Amygdala (tissue), 56 donors: ENCODE data around the gene RAD51B.

ENCODE experiments used
- DNase-seq, 56 donors: peaks; one replicate each; lab custom pipeline; 2025; lab: John Stamatoyannopoulos, UW

The RAD51B gene

DNA sequence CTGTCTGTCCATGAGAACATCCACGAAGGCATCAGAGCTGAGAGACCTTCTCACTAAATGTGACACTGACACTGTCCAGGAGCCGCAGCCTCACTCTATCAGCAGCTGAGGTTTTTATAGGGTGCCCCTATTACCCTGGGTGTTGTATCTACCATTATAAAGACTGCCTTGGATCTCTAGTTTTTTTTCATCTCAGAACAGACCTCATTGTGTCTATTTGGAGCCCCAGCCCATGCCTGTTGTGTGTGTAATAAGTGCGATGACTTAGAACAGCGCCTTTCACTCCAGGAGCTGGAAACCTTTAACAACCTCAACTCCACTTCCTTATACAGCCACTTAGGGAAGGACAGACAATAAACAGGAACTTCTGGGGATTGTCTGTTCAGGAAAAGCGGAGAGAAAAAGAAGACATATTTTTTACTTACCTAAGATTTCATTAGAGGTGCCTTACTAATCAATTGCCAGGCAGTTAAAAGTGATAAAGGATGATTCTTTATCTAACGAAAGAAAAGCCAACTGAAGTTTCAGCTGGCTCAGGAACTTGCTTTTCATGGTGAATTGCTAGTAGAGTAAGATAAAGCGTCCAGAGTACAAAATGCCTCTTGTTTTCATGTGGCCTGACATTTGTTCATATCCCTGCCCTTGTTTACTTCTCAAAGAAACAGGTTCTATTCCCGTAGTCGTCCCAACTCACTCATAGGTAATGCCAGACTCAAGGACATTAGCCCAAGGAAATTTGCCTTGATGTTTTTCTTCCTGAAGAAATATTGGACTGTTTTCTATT, 420.6 kb downstream of the RAD51B start:
- DNase-seq: no peak

DNA sequence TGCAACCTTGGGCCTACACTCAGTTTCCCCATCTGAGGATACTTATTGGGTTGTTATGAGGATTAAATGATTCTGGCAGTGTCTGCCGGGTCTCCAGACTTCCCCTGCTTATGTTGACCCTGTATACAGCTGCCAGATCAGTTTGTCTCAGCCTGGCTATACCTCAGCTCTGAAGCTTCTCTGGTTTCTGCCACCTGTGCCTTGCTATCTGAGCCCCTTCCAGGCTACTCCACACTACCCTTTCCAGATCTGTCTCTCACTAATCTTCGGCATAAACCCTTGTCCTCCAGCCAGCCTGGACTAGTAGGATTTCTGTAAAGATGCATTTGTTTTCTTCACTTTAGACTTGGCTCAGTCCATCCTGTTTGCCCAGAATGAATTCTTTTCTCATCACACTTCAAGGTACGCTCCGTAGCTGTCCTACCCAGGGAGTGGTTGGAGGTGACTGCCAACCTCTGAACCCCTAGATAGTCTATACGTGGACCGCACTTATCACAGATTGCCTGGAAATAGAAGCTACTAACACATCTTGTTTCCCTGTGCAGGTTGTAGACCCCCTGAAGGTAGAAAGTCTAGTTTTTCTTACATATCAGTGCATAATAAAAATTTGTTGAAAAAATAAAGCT, 422.4 kb downstream of the RAD51B start:
- no peak for DNase-seq

DNA sequence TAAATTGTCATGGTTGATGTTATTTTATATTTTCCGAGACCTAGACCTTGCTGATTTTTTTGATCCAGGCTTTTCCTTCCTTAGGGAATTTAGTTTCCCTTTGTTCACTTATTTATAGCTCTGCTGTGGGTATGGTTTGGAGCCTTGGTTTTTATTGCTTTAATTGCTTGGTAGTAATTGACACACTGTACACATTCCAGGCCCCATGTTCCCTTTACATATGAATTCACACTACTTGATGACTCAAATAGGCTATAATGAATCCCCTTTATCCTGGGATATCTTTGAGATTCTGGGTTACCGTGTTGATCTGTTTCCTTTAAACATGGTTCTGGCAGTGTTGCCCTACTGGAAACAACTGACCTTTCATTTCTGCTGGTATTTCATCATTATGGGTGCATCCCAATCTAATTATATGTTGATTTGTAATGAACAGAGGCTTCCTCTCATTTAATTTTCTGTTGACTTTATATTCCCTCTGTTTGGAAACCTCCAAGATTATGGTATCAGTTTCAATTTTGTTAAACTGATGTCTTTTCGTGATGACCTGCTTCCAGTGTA, 424.0 kb downstream of the RAD51B start:
- no peak for DNase-seq

DNA sequence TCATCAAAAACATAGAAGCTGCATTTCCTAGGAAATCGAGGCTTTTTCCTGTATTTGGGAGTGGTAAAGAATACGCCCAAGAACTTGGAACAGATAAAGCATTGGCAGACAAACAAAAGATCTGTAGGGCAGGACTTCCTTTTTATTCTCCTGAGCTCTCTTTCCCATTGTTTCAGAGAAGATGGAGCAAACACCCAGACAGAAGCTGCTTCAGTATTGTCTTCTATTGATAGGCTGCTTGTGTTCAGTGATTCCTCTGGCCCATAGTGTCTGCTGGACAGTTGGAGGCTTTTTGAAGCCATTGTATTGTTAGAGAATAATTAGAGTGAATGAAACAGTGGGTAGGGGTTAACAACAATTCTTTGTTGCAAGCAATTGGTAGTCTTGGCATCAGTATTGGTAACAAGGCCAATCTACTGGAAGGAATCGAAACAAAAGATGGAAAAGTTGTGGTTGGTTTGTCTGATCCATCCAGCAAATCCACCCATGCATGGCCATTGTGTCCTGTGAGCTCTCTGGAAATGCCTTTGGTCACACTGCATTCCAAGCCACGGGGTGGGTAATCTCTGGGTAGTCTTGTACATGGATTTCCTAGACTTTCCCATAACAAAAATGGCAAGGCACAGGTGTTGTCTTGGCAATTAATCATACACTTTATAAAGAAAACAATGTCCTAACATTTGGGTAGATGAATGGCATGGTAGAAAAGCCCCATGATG, 424.8 kb downstream of the RAD51B start:
- DNase-seq: no peak

DNA sequence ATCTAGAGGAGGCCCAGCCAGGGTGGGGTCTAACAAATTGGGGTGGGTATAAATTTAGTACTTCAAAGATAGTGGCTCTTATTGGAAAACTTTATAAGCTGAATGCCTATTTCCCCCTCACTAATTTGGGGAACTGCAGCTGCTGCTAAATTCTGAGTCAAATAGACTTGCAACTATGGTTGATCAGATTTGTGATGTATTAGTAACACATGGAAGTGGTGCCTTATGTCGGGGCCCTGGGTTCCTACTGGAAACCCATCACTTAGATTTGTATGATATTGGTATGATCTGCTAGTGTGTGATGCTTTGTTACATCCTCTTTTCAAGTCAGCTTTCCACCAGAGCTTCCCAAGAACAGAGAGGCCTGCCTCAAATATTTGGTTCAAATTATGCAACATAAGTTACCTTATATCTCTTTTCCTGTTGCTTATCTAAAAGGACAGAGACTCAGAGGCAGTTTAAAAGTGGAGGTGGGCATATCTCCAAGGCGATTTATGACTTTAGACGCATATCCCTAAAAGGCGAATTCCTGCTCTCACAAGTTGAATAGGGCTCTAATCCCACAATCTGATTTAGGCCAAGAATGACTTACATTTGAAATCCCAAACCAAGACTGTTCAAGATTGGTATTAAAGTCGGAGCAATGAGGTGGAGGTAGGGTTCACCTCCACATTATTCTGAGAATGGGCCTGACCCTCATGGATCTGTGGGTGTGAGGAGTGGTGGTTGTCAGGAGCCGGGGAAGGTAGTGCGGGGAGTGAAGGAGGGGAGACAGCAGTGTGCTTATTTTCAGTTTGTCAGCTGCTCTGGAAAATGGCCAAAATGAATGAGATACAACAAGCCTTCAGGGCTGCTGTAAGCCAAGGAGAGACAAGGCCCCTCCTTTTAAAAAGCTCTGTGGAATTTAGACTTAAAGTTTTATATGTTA, 425.8 kb downstream of the RAD51B start:
- peak in 1 of 56 donors; percentile 10 for DNase-seq

DNA sequence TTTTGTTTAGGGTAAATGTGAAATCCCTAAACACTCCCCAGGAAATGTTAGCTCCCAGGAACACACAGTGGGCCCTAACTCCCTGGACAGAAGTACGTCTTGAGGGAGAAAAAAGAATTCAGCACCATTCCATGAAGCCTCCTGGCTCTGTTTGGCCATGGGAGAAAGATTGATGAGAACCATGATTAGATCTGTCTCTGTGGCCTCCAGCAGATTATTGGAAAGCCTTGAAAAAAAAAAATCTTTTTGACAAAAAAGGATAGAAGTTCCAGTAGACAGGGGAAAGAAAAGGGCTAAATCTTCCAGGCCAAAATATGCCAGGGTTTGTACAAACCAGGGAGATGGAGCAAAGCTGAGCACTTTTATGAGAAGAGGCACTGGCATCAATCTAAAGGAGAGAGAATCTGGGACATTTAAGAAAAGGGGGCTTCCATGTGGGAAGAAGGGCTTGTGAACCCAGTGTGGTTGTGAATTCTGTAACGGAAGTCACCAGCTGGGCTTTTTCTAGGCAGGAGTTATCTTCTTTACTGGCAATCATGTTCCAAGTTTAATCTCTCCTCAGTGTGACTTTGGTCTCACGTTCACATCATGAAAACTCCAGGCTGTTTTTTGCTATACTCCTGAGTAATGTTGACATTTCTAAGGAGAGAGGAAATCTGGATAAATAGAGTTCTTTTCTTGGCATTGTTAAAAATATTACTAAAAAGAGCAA, 426.7 kb downstream of the RAD51B start:
- no peak for DNase-seq

DNA sequence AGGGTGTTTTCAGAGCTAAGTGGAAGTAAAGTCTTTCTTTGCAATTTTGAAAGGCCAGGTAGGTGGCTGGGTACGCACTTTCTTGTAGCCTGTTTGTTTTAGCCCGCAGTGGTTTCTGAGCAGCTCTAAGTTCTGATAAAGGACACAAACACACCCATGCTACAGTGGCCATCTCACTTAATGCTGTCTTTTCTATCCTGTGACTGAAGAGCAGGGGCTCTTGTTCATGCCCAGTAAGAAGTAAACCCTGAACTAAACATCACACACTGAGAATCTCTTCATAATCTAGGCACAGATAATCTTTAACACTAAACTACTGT, 427.2 kb downstream of the RAD51B start:
- no peak for DNase-seq

DNA sequence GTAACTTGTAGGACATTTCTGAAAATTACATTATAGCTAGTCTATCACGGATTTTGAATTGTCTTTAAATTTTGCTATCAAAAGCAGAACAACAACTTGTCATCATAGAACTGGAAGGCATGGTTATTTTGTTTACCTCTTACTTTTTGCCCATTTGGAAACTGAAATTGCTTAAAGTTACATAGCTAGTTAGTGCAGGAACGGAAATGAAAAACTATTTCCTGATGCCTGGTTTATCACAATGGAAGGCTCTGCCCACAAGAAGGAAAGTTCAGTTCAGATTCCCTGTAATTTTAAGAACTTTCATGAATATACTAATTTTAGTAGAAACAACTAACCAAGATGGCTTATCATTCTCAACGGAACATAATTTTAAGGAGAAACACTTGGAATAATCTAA, 427.7 kb downstream of the RAD51B start:
- DNase-seq: no peak

DNA sequence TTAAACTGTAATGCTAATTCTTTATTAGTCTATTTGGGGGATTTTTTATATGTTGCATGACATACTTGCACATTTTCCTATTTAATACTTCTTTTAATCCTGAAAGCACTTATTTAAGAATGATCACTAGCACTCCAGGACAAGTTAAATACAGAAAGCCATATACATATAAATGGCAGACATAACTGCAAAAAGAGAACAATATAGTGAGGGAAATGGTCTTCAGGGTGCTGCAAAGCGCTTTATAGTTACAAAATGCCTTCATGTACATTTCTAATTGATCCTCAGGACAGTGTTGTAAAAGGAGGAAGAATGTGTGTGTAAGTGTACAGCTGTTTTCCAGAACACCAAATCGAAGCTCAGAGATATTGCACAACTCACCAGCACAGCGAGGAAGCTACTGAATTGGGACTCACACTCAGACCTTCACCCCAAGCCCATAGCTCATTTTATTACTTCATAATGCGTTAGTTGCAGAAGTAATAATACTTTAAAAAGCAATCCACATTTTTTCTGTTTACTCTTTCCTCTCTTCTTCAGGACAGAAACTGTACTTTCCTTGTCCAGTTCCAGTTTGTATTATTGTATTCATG, 428.2 kb downstream of the RAD51B start:
- no peak for DNase-seq

DNA sequence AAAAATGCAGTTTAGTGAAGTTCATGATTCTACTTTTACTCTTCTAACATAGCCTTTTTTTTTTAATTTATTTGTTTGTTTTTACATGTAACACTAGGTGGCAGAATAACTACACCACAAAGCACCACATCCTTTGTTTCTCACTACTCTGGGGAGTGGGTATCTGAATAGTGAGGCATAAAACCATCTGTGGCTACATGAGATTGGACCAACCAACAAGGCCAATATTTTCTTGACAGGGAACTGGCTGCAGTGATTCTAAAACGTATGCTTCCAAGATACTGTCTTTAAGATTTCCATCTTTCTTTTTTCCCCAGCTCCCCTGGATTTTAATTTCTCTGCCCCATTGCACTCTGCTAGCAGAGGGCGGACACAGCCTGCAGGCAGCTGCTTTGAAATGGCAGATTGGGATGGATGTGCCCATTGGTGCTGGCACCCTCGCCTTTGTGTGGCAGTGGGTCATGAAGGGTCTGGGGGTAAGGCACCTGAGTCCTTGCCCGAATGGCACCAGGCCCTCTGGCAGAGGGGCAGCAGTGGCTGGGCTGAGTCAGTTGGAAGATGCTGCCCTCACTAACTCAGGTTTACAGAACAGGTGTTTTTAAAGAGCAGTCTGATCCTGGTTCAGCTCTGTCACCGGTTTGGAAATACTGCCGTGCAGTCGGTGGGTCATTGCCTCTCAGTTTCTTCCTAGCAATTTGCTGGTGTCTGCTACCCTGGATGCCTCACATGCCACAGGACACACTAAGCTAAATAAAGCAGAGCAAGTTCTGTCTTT, 429.1 kb downstream of the RAD51B start:
- DNase-seq: peak in 6 of 56 donors; percentile 2 to 34 (median 18)

DNA sequence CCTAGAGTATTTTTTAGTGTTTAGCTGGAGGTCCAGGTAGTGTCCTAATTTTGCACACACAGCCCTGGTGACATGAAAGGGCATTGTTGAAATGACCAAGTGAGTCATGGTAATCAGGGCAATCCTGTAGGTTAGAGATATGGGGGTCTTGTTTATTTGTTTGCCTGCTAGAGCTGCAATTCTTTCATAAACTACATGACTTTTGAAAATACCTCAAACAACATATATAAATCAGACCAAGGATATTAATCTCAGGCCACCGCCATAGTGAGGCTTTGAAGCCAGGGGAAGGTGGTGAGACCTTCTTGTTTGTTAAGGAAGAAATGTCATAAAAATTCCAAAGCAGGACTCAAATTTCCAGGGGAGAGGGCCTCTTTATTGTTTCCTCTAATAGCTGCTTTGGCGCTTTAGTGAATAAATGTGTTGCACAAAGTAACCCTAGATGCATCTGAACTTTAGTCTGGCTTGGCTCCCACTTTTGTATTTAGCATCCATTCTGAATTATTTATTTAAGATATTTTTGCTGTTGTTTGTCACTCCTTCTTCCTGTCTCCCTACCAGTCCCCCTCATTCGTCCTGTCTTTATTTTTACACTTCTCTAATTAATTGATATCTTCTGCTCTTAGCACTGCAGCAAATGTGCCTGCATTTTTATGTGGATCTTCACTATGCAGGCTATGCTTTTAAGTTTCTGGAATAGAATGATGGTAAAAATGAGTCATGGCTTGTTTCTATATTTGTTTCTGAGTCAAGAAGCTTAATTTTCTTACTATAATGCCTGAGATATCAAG, 430.3 kb downstream of the RAD51B start:
- DNase-seq: no peak

DNA sequence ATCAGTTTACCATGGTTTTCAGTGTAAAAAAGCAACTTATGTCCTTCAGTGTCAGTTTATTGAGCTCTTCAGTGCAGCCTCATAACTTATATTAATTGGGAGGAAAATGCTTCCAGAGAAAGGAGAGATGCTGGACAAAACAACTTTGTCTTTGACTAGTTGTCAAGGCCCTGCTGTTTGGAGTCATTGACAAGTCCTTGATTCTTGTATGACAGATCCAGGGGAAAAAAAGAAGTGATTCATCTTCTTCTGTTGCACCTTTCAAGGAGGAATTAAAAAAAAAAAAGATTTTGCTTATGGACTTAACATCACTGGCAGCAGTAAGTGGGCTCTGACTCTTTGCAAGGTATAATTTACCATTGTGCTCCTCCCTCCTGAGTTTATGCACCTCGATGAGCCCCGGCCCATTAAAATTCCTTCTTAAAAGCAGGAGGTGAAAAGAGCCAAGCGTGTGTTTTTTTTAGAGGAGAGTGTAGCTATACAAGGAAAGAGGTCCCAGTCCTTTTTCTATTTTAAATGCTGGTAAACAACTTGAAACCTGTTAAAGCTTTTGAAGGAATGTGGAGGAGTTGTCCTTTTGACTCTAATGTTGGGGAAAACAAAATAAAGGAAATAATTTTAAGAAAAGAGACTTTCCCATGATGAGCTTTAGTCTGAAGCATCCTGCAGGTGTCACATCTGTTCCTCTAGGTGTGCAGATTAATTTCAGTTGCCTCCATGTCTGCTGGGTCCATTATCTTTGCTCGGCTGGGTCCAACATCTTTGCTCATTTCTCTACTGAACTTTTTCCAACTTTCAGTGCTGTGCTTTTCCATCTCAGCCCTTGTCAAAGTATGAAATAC, 431.6 kb downstream of the RAD51B start:
- DNase-seq: no peak

DNA sequence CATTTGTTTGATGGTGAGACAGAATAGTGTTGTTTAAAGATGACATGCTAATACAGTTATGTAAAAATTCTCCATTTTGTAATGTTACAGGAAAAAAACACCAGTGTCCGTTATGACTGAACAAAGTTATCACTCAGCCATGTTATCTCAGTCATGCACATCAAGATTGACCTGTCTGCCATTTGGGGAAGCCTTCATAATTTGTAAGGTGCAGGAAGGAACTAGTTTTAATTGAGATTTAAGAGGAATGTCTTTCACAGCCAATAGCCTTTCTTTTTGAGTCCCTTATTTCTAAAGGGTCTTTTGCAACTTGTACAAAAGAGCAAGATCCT, 432.2 kb downstream of the RAD51B start:
- no peak for DNase-seq

DNA sequence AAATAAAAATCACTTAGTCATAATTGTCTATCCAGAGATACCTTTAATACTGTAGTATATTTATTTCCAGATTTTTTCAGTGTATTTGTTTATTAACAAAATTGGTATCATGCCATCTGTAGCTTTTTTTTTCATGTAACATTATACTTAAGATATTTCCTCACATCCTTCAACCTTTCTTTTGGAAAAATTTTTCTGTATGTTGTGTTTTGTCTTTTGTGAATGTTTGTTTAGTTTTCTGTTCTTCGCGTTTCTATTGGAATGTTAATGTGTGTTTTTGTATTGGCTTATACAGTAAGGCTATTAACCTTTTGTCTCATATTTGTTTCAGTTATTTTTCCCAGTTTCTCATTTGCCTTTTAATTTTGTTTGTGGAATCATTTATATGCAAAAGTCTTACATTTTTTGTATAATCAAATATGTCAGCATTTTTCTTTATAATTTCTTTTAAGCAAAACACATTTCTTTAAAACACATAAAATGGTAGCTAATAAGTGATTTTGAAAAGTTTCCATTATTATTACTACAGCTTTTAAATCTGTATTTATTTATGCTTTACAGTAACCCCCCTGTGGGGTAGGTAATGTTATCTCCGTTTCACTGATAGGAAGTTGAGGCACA, 433.7 kb downstream of the RAD51B start:
- no peak for DNase-seq

DNA sequence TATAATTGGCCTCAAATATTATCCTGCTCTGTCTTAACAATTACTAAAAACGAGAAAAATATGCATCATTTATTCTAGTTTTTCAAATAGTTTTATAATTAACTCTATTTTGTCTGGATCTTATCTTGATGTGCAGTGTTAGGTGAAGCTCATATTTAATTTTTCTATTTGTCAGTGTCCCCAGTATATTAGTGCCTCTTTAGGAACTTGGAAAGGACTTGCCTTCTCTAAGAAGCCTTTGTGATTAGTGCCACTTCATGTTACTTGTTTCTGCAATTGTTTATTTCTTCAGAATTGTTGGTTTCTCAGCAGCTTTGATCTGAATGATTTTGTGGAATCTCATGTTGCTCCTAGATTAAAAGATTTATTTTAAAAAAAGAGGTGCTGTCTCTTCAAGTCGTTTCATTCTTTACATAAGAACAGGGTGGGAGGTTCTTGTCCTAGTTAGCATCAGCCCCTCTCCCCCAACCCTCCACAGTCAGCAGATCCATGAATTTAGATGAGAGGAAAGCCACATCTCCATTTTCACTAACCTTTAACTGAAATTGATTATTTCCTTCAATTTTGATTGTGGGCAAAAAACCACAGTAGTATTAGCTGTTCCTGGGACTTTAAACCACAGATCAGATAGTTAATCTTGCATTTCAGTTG, 434.4 kb downstream of the RAD51B start:
- DNase-seq: no peak
